Stimulated activated memory B cell treated with anti-CD40 and anti-IgM and Interleukin-4, amounts not matched to agents 10 μg/mL and 1 μg/mL and 100 μg/mL, for 72 hours (primary cell): ENCODE results near the gene HEXD.

Source experiments
- ATAC-seq: fragments of 150-1000 bp; cut with Tn5 transposase; 2 replicates; pipeline ENCODE4 v1.10.0; 2021
- H3K27ac Mint-ChIP-seq: one replicate; pipeline ENCODE4 v1.8.0; 2022; ENCODE audit warnings: mild to moderate bottlenecking, mixed read lengths
- H3K27me3 Mint-ChIP-seq: one replicate; pipeline ENCODE4 v1.8.0; 2022; ENCODE audit warnings: mixed read lengths
- H3K36me3 Mint-ChIP-seq: one replicate; pipeline ENCODE4 v1.8.0; 2022; ENCODE audit warnings: mixed read lengths
- H3K4me1 Mint-ChIP-seq: one replicate; pipeline ENCODE4 v1.8.0; 2022; ENCODE audit warnings: mixed read lengths
- H3K4me3 Mint-ChIP-seq: one replicate; pipeline ENCODE4 v1.8.0; 2022; ENCODE audit warnings: mild to moderate bottlenecking, moderate library complexity, mixed read lengths
- H3K9me3 Mint-ChIP-seq: one replicate; pipeline ENCODE4 v1.8.0; 2022; ENCODE audit warnings: mixed read lengths

The HEXD gene

DNA sequence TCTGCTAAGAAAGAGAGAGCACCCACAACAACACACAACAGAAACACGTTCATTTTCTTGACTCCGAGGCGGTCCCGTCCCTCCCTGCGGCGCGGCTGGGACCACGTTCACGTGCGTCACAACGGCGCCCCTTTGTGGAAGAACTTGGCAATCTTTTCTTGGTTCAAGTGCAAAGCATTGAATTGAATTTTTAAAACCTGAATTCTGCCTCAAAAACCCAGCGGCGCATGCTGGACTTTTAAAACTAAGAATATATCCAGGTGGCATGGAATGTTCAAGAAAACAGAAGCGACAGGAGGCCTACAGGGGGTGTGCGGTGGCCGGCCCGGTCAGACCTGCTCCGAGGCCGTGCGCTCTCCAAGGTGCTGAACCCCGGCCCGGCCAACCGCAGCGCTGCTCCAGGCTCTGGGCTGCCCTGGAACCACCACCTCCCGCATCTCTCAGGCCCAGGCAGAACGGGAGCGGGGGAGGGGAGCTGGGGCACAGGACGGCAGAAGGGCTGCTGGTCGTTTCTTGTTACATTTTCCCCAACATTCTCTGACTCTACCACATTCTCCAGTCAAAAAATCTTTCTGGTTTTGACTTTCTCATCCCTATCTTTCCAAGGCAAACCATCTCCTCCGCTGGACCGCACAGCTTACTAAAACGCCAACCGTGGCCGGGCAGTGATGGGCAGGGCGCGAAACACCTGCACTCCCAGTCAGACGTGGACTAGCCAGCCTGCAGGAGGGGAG lies 3.4 kb upstream of the HEXD start:
- no peak overlapping the region for H3K4me3 Mint-ChIP-seq
- peaks cover 40% of the 10 kb centered on the region for H3K4me1 Mint-ChIP-seq
- H3K27me3 Mint-ChIP-seq, result no peaks in the 10 kb centered on the region
- H3K27ac Mint-ChIP-seq, result no peak overlapping the region
- ATAC-seq, result peak; percentile 53
- no peaks in the 10 kb centered on the region for H3K9me3 Mint-ChIP-seq
- H3K36me3 Mint-ChIP-seq, result peaks cover 39% of the 10 kb centered on the region

DNA sequence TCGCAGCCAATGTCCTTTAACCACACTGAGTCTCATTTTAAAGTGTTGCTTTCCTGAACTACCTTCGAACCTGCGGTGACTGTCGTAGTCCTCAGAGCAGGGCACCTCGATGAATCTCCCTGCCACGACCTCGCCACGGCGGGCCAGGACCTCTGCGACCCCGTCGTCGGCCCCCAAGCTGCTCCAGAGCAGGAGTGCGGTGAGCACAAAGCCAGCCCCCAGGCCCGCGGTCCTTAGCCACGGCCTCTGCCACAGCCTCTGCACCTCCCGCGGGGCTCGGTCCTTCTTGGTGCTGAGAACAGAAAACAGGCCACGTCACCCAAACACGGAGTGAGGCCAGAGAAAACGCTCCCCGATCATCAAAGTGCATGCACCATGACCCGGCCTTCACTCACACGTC lies 2.8 kb upstream of the HEXD start:
- Mint-ChIP-seq H3K9me3 (no peaks in the 10 kb centered on the region), H3K27ac (no peak overlapping the region), H3K27me3 (no peaks in the 10 kb centered on the region), H3K36me3 (peaks cover 45% of the 10 kb centered on the region), H3K4me3 (no peak overlapping the region), H3K4me1 (peaks cover 46% of the 10 kb centered on the region)
- no peak for ATAC-seq

- H3K9me3 Mint-ChIP-seq, result no peaks in the 10 kb centered on the region
- H3K27me3 Mint-ChIP-seq, result no peaks in the 10 kb centered on the region
- no peak for ATAC-seq
- no peak overlapping the region for H3K27ac Mint-ChIP-seq
- H3K36me3 Mint-ChIP-seq, result peaks cover 47% of the 10 kb centered on the region
- no peak overlapping the region for H3K4me3 Mint-ChIP-seq
- H3K4me1 Mint-ChIP-seq, result peaks cover 46% of the 10 kb centered on the region
Observed at GRCh38 chr17:82415786-82416185, 2.4 kb upstream of the HEXD start.

- H3K27me3 Mint-ChIP-seq, result no peaks in the 10 kb centered on the region
- peaks cover 46% of the 10 kb centered on the region for H3K4me1 Mint-ChIP-seq
- no peaks in the 10 kb centered on the region for H3K9me3 Mint-ChIP-seq
- H3K27ac Mint-ChIP-seq, result no peak overlapping the region
- no peak overlapping the region for H3K4me3 Mint-ChIP-seq
- H3K36me3 Mint-ChIP-seq, result peaks cover 51% of the 10 kb centered on the region
- ATAC-seq, result no peak
Observed at GRCh38 chr17:82416264-82416663, 1.9 kb upstream of the HEXD start.

GRCh38 chr17:82416771-82417170 lies 1.4 kb upstream of the HEXD start:
- H3K27ac Mint-ChIP-seq, result no peak overlapping the region
- H3K36me3 Mint-ChIP-seq, result peaks cover 51% of the 10 kb centered on the region
- no peaks in the 10 kb centered on the region for H3K9me3 Mint-ChIP-seq
- H3K4me3 Mint-ChIP-seq, result no peak overlapping the region
- no peaks in the 10 kb centered on the region for H3K27me3 Mint-ChIP-seq
- peaks cover 46% of the 10 kb centered on the region for H3K4me1 Mint-ChIP-seq
- no peak for ATAC-seq

GRCh38 chr17:82419540-82419939 lies 1.4 kb downstream of the HEXD start:
- Mint-ChIP-seq H3K9me3 (no peaks in the 10 kb centered on the region), H3K27me3 (no peaks in the 10 kb centered on the region), H3K36me3 (peaks cover 55% of the 10 kb centered on the region), H3K27ac (peak overlapping the region; percentile 54), H3K4me1 (peaks cover 45% of the 10 kb centered on the region), H3K4me3 (peak overlapping the region; percentile 81)
- ATAC-seq, result no peak

DNA sequence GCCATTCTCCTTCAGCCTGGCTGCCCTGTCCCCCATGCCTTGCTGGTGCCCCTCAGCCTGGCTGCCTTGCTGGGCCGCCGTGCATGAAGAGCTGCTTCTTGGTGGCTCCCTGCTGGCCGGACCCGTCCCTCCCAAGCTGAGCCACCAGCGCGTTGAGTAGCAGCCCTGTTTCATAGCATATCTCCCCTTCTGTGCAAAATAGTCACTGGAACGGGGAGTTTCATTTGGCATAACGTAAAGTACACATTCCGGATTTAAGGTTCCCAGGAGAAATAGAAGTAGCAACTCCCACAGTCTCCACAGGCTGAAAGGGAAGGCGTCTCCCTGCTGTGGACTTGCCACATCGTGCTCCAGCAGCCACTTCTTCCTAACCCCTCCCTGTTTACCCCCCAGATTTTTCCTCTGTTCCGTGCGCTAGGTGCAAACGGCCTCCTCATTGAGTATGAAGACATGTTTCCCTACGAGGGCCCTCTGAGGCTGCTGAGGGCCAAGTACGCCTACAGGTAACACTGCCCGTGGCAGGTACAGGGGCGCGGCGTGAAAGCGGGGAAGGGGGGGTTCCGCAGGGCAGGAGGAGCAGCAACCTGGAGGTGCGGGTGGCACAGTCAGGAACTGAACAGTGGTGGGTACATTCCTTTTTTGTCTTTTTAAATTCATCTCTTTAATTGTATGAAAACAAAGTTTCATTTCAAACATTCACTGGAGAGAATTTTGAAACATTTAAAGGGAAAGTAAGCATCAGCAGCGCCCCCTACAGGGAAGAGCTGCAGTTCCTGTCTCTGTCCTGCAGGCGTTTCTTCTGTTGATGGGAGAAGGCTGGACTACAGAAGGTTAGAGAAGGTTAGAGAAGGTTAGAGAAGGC lies 6.1 kb downstream of the HEXD start:
- peaks cover 48% of the 10 kb centered on the region for H3K4me1 Mint-ChIP-seq
- H3K4me3 Mint-ChIP-seq, result no peak overlapping the region
- no peaks in the 10 kb centered on the region for H3K27me3 Mint-ChIP-seq
- peak; percentile 57 for ATAC-seq
- peaks cover 67% of the 10 kb centered on the region for H3K36me3 Mint-ChIP-seq
- H3K27ac Mint-ChIP-seq, result peak overlapping the region; percentile 70
- H3K9me3 Mint-ChIP-seq, result no peaks in the 10 kb centered on the region

GRCh38 chr17:82424863-82425159 lies 6.7 kb downstream of the HEXD start:
- ATAC-seq, result no peak
- H3K27me3 Mint-ChIP-seq, result no peaks in the 10 kb centered on the region
- H3K4me3 Mint-ChIP-seq, result no peak overlapping the region
- H3K4me1 Mint-ChIP-seq, result peaks cover 48% of the 10 kb centered on the region
- no peaks in the 10 kb centered on the region for H3K9me3 Mint-ChIP-seq
- H3K27ac Mint-ChIP-seq, result peak overlapping the region; percentile 70
- peaks cover 72% of the 10 kb centered on the region for H3K36me3 Mint-ChIP-seq

GRCh38 chr17:82428546-82428945 lies 10.4 kb downstream of the HEXD start:
- ATAC-seq, result no peak
- H3K36me3 Mint-ChIP-seq, result peaks cover 45% of the 10 kb centered on the region
- peak overlapping the region; percentile 84 for H3K27ac Mint-ChIP-seq
- no peaks in the 10 kb centered on the region for H3K9me3 Mint-ChIP-seq
- peaks cover 44% of the 10 kb centered on the region for H3K4me1 Mint-ChIP-seq
- peak overlapping the region; percentile 86 for H3K4me3 Mint-ChIP-seq
- no peaks in the 10 kb centered on the region for H3K27me3 Mint-ChIP-seq

DNA sequence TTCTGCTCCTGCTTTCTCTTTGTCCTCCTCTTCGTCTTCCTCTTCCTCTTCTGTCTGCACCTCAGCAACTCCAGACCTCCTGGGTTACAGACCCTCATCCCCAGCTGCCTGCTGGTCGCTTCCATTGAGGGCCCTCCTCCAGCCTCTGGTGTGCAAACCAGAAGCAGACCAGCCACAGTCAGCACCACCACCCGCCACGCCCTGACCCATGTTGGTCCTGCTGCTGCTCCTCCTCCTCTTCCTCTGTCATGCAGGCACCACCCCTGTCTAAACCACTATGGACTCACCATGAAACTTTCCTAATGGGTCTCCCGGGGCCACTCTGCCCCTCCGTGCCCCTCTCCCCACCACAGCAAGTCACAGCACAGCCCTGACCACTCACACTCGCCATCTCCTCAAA lies 11.7 kb downstream of the HEXD start:
- Mint-ChIP-seq H3K27me3 (no peaks in the 10 kb centered on the region), H3K9me3 (no peaks in the 10 kb centered on the region), H3K4me1 (peaks cover 46% of the 10 kb centered on the region), H3K27ac (peak overlapping the region; percentile 84), H3K4me3 (peak overlapping the region; percentile 86), H3K36me3 (peaks cover 39% of the 10 kb centered on the region)
- peak; percentile 73 for ATAC-seq

GRCh38 chr17:82432017-82432416 lies 13.9 kb downstream of the HEXD start:
- Mint-ChIP-seq H3K4me1 (peaks cover 39% of the 10 kb centered on the region), H3K9me3 (no peaks in the 10 kb centered on the region), H3K36me3 (peaks cover 22% of the 10 kb centered on the region), H3K4me3 (no peak overlapping the region), H3K27me3 (no peaks in the 10 kb centered on the region), H3K27ac (peak overlapping the region; percentile 44)
- no peak for ATAC-seq

GRCh38 chr17:82433560-82434215 lies 15.5 kb downstream of the HEXD start:
- ATAC-seq, result no peak
- H3K36me3 Mint-ChIP-seq, result peaks cover 18% of the 10 kb centered on the region
- H3K4me3 Mint-ChIP-seq, result no peak overlapping the region
- peaks cover 36% of the 10 kb centered on the region for H3K4me1 Mint-ChIP-seq
- H3K9me3 Mint-ChIP-seq, result no peaks in the 10 kb centered on the region
- H3K27ac Mint-ChIP-seq, result peak overlapping the region; percentile 79
- H3K27me3 Mint-ChIP-seq, result no peaks in the 10 kb centered on the region

DNA sequence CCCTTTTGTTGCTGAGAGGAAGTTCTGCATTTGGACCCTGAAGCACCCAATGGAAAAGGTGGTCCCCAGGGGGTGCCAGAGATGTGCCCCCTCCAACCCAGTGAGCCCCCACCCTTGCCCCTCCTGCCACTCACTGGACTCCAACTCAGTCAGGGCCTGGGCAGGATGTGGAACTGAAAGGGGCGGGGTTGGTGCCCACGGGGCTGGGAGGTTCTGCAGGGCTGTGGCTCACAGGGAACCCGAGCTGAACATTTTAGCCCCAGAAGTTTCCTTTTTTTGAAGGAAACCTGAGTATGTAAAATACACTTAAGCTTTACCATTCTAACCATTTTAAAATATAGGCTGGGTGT lies 16.0 kb downstream of the HEXD start:
- Mint-ChIP-seq H3K27ac (peak overlapping the region; percentile 79), H3K4me3 (peak overlapping the region; percentile 47)

DNA sequence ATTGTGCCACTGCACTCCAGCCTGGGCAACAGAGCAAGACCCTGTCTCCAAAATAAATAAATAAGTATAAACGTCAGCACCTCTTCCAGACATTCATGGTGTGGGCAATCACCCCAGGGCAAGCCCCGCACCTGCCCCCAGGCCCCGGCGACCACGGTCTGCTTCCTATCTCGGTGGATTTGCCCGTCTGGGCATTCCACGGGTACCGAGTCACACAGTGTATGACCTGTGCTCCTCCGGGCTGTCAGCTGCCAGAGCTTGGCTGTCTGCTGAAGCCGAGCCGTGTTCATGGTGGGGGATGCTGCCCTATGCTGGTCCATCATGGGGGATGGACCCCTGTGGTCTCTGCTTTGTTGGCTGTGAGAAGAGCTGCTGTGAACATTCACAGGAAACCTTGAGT lies 17.0 kb downstream of the HEXD start:
- no peak overlapping the region for H3K4me3 Mint-ChIP-seq
- H3K9me3 Mint-ChIP-seq, result no peaks in the 10 kb centered on the region
- no peak for ATAC-seq
- H3K4me1 Mint-ChIP-seq, result peaks cover 36% of the 10 kb centered on the region
- H3K27ac Mint-ChIP-seq, result peak overlapping the region; percentile 79
- H3K27me3 Mint-ChIP-seq, result no peaks in the 10 kb centered on the region
- H3K36me3 Mint-ChIP-seq, result peaks cover 8% of the 10 kb centered on the region

More for the DNA sequence above, 16.0 kb downstream of the HEXD start:
- Mint-ChIP-seq H3K9me3 (no peaks in the 10 kb centered on the region), H3K4me1 (peaks cover 39% of the 10 kb centered on the region), H3K36me3 (peaks cover 17% of the 10 kb centered on the region), H3K27me3 (no peaks in the 10 kb centered on the region)
- ATAC-seq, result peak; percentile 90
